ENCODE results near the gene DGKH.

Gene DGKH

GRCh38 chr13:42258747-42259146 lies 210.3 kb downstream of the DGKH start:
- H3K4me3 ChIP-seq (ENCODE audit: low read depth, low read length), result no peak overlapping the region
- TF ChIP-seq CTCF (IDR thresholded peaks at IDR 0.05; ENCODE audit: low read depth, low read length), result no peak

DNA sequence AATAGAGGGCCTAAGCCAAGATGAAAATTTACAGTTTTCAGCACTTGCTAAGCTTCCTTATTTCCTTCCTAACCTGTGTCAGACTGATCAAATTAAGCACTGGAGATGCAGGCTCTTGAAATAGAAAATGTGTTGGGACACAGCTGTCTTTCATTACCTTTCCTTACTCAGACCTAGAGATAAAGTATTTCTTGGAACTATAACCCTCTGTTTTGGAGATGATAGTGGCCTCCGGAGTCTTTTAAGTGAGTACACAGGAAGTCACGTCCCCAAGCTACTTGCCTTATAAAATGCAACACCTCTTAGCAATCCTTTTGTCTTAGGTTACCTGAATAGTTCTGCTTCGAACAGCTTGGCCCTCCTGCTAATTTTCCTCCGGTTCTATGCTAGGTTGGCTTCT lies 211.1 kb downstream of the DGKH start:
- TF ChIP-seq CTCF (IDR thresholded peaks at IDR 0.05; ENCODE audit: low read depth, low read length), result no peak

DNA sequence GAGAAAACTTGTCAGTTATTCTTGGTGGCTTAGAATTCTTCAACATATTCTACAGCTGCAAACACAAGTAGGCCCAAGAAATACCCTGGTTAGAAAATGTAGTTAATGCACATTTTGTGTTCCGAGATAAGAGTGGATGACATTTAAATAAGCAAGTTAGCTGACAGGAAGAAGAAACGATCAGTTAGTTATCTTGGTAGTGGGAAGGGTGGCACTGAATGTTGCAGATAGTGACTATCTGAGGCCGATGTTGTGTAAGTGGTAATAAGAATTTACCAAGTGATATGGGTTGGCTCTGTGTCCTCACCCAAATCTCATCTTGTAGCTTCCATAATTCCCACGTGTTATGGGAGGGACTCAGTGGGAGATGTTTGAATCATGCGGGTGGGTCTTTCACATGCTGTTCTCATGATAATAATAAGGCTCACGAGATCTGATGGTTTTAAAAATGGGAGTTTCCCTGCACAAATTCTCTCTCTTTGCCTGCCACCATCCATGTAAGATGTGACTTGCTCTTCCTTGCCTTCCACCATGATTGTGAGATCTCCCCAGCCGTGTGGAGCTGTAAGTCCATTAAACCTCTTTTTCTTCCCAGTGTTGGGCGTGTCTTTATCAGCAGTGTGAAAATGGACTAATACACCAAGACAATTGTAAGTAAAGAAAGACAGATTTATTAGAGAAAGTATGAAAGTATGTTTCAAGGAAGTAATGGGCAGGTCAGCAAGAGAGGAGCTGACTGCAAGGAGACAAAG lies 212.6 kb downstream of the DGKH start:
- H3K4me3 ChIP-seq (ENCODE audit: low read depth, low read length), result no peak overlapping the region
- TF ChIP-seq CTCF (IDR thresholded peaks at IDR 0.05; ENCODE audit: low read depth, low read length), result no peak

More for the DNA sequence above, 211.1 kb downstream of the DGKH start:
- H3K4me3 ChIP-seq (ENCODE audit: low read depth, low read length), result no peak overlapping the region

- H3K4me3 ChIP-seq (ENCODE audit: low read depth, low read length), result no peak overlapping the region
- no peak for TF ChIP-seq CTCF (IDR thresholded peaks at IDR 0.05; ENCODE audit: low read depth, low read length)
Measured at GRCh38 chr13:42266473-42266872, 218.0 kb downstream of the DGKH start.

DNA sequence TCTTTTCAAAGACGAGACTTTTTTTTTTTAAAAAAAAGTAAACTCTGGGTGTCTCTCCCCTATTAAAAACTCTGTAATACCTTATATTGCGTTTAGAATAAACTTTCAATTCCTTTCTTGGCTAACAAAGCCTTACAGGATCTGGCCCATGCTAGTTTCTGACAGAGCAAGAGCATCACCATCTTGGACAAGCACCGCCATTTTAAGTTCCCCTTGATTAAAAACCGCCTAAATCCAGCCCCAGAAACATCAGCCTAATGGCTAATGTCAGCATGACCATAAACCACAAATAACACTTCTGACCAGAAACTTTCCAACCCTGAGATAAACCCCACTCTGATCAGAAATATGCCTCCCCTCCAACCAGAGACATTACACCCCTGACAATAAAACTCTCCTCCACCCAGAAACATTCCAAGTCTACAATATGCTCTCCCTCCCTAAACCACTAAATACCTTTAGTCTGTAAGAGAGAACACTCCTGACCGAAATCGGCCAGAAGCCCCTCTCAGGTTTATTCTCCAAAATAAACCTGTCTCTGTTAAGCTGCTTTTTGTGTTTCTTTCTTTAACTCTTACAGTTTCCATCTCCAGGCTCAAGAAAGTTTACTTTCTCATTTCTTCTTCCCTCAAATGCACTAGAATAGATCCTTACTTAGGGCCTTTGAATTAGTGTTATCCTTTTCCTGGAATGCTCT lies 221.9 kb downstream of the DGKH start:
- no peak for TF ChIP-seq CTCF (IDR thresholded peaks at IDR 0.05; ENCODE audit: low read depth, low read length)
- no peak overlapping the region for H3K4me3 ChIP-seq (ENCODE audit: low read depth, low read length)

- TF ChIP-seq CTCF (IDR thresholded peaks at IDR 0.05; ENCODE audit: low read depth, low read length), result no peak
- H3K4me3 ChIP-seq (ENCODE audit: low read depth, low read length), result peak overlapping the region; percentile 86
Measured at GRCh38 chr13:42270857-42271215, 222.4 kb downstream of the DGKH start.
